Osteocyte (in vitro differentiated cells): ENCODE measurements around the gene TTC7B. TPM values are rescaled to one million over a fixed set of nuclear protein-coding genes. Genes with fewer than 3 reads are reported as not detected.

Source experiments
- DNase-seq: peaks from one replicate; pipeline ENCODE4 v3.0.0; 2021; ENCODE audit warnings: mixed read lengths; ENCODE audit not compliant: unreplicated experiment; ENCODE audit errors: extremely low spot score
- H3K27ac Mint-ChIP-seq: one replicate; pipeline ENCODE4 v1.8.0; 2021; ENCODE audit warnings: mild to moderate bottlenecking, mixed read lengths; ENCODE audit not compliant: unreplicated experiment
- H3K27me3 Mint-ChIP-seq: one replicate; pipeline ENCODE4 v1.8.0; 2021; ENCODE audit warnings: mixed read lengths; ENCODE audit not compliant: unreplicated experiment
- H3K36me3 Mint-ChIP-seq: one replicate; pipeline ENCODE4 v1.8.0; 2021; ENCODE audit warnings: mixed read lengths; ENCODE audit not compliant: unreplicated experiment
- H3K4me1 Mint-ChIP-seq: one replicate; pipeline ENCODE4 v1.8.0; 2021; ENCODE audit warnings: mixed read lengths; ENCODE audit not compliant: unreplicated experiment
- H3K4me3 Mint-ChIP-seq: one replicate; pipeline ENCODE4 v1.8.0; 2021; ENCODE audit warnings: mild to moderate bottlenecking, moderate library complexity, mixed read lengths; ENCODE audit not compliant: unreplicated experiment
- H3K9me3 Mint-ChIP-seq: one replicate; pipeline ENCODE4 v1.8.0; 2021; ENCODE audit warnings: mixed read lengths; ENCODE audit not compliant: unreplicated experiment
- total RNA-seq: library from RNA; stranded (reverse); gene quantifications from 2 replicates; pipeline ENCODE4 v1.2.1, GENCODE V29; 2021
- TF ChIP-seq, protein P1 (sequence below): fragments of 200-600 bp; sonication (generic); IDR thresholded peaks from 2 replicates; pipeline ENCODE4 v1.5.0; 2021; ENCODE audit warnings: antibody characterized with exemption, mild to moderate bottlenecking, moderate library complexity

Gene TTC7B
- total RNA-seq, 1 donor from 2014 or later = 43.2 TPM

DNA sequence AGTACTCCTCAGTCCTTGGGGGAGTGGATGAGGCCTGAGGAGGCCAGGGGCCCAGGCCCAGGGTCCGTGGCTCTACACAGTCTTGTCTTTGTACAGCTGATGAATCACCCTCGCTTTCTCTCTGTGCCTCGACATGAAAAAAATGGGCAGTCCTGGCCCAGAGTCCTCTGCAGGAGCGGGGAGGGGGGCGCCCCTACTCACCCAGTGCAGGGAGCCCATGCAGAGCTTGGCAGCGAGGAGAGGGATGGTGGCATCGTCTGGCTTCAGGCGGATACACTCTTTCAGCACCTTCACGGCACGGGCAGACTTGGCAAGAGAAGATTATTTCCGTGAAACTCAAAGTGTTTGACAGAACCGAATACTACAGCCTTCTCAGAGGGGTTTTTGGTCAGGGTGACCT lies 159.3 kb downstream of the TTC7B start:
- no peaks in the 10 kb centered on the region for H3K27me3 Mint-ChIP-seq
- H3K27ac Mint-ChIP-seq = no peak overlapping the region
- H3K36me3 Mint-ChIP-seq = peaks cover 17% of the 10 kb centered on the region
- H3K9me3 Mint-ChIP-seq = no peaks in the 10 kb centered on the region
- no peak for DNase-seq
- no peak overlapping the region for H3K4me3 Mint-ChIP-seq
- H3K4me1 Mint-ChIP-seq = peaks cover 23% of the 10 kb centered on the region
- TF ChIP-seq, protein P1, sequence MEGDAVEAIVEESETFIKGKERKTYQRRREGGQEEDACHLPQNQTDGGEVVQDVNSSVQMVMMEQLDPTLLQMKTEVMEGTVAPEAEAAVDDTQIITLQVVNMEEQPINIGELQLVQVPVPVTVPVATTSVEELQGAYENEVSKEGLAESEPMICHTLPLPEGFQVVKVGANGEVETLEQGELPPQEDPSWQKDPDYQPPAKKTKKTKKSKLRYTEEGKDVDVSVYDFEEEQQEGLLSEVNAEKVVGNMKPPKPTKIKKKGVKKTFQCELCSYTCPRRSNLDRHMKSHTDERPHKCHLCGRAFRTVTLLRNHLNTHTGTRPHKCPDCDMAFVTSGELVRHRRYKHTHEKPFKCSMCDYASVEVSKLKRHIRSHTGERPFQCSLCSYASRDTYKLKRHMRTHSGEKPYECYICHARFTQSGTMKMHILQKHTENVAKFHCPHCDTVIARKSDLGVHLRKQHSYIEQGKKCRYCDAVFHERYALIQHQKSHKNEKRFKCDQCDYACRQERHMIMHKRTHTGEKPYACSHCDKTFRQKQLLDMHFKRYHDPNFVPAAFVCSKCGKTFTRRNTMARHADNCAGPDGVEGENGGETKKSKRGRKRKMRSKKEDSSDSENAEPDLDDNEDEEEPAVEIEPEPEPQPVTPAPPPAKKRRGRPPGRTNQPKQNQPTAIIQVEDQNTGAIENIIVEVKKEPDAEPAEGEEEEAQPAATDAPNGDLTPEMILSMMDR = no peak

DNA sequence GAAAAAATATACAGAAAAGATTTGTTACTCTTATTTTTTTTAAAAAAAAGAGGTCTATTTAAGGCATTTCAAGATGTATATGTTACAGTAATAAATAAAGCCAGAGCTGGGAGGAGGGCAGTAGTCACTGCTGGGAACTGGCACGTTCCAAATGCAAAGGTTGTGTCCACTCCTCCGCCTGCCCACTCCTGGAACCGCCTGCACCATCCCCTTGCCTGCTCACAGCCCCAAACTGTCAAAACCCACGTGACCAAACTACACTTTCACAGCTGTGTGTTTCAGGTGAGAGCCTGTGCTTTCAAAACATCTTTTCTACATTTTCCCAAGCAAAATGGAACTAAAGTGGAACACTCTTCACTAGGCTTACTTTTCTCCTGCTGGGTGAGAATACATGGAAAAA lies 160.4 kb downstream of the TTC7B start:
- H3K27me3 Mint-ChIP-seq = no peaks in the 10 kb centered on the region
- no peak overlapping the region for H3K27ac Mint-ChIP-seq
- H3K9me3 Mint-ChIP-seq = no peaks in the 10 kb centered on the region
- TF ChIP-seq, protein P1 = no peak
- H3K4me1 Mint-ChIP-seq = peaks cover 23% of the 10 kb centered on the region
- peaks cover 20% of the 10 kb centered on the region for H3K36me3 Mint-ChIP-seq
- no peak for DNase-seq
- H3K4me3 Mint-ChIP-seq = no peak overlapping the region

DNA sequence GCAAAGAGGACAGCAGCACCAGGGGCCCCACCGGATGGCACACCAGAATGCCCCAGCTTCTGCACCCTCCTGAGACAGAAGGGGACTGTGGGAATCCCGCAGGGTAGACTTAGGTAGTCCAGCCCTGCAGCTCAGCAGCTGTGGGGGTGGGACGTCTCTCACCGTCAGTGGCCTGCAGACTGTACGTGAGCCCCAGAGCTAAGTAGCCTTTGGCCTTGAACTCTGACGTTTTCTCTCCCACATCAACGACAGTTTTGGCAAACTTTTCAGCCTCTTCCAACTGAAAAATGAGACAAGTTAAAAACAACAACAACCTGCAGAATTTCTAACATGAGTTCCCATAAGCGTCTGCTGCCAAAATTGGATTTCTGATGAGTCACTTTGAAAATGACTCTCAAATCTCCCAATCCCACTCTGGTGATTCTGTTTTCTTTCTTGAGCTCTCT lies 161.4 kb downstream of the TTC7B start:
- Mint-ChIP-seq H3K36me3 (peaks cover 20% of the 10 kb centered on the region), H3K27me3 (no peaks in the 10 kb centered on the region), H3K4me1 (peaks cover 24% of the 10 kb centered on the region), H3K9me3 (no peaks in the 10 kb centered on the region), H3K4me3 (no peak overlapping the region), H3K27ac (peak overlapping the region; percentile 86)
- TF ChIP-seq, protein P1 = no peak
- DNase-seq = no peak

GRCh38 chr14:90652626-90653025 lies 163.6 kb downstream of the TTC7B start:
- no peak overlapping the region for H3K27ac Mint-ChIP-seq
- TF ChIP-seq, protein P1 = no peak
- peaks cover 35% of the 10 kb centered on the region for H3K4me1 Mint-ChIP-seq
- H3K4me3 Mint-ChIP-seq = no peak overlapping the region
- peaks cover 17% of the 10 kb centered on the region for H3K36me3 Mint-ChIP-seq
- DNase-seq = no peak
- no peaks in the 10 kb centered on the region for H3K27me3 Mint-ChIP-seq
- no peaks in the 10 kb centered on the region for H3K9me3 Mint-ChIP-seq

- Mint-ChIP-seq H3K9me3 (no peaks in the 10 kb centered on the region), H3K36me3 (peaks cover 12% of the 10 kb centered on the region), H3K4me1 (peaks cover 35% of the 10 kb centered on the region), H3K27me3 (no peaks in the 10 kb centered on the region), H3K27ac (no peak overlapping the region), H3K4me3 (no peak overlapping the region)
- no peak for DNase-seq
- TF ChIP-seq, protein P1 = no peak
Measured at GRCh38 chr14:90651976-90652560, 164.2 kb downstream of the TTC7B start.
